OCI-LY7 (cell line): ENCODE measurements around the gene TFEB. TPM values are rescaled to one million over a fixed set of nuclear protein-coding genes. Genes with fewer than 3 reads are reported as not detected.

Experiments used
- BruUV-seq: library from RNA; stranded (reverse); fragments of 400-500 nt; replicated peaks from 2 replicates; lab custom pipeline; 2021; lab: Mats Ljungman, UMichigan
- CTCF ChIA-PET: fragments of 300-600 bp; sonication (Branson Sonifier 250); formaldehyde crosslinking; loops from one replicate; lab custom pipeline; 2022; ENCODE audit warnings: antibody characterized with exemption; ENCODE audit not compliant: unreplicated experiment; lab: Charles Lee
- POLR2A ChIA-PET: fragments of 300-600 bp; sonication (Branson Sonifier 250); formaldehyde crosslinking; loops from one replicate; lab custom pipeline; 2022; ENCODE audit warnings: antibody characterized with exemption; lab: Charles Lee
- DNase-seq: peaks from one replicate; pipeline ENCODE4 v3.0.0-alpha.2; 2015; ENCODE audit warnings: low spot score
- H2AFZ ChIP-seq: fragments of 200-600 bp; sonication (generic), shearing (Covaris generic); 2 replicates; pipeline ENCODE4 v1.6.1; 2014; ENCODE audit warnings: mild to moderate bottlenecking, antibody characterized with exemption, low read length, moderate library complexity
- H3K27ac ChIP-seq: fragments of 200-600 bp; sonication (generic); 2 replicates; pipeline ENCODE4 v1.5.1; 2014; ENCODE audit warnings: mixed run types, low read depth, mild to moderate bottlenecking, moderate library complexity, low read length, inconsistent platforms; ENCODE audit not compliant: poor library complexity, severe bottlenecking
- H3K36me3 ChIP-seq: fragments of 200-600 bp; sonication (generic); 2 replicates; pipeline ENCODE4 v1.6.1; 2014; ENCODE audit warnings: mild to moderate bottlenecking, antibody characterized with exemption, low read length, moderate library complexity, mixed read lengths; ENCODE audit not compliant: insufficient read depth
- H3K4me1 ChIP-seq: fragments of 200-600 bp; sonication (generic); 2 replicates; pipeline ENCODE4 v1.5.1; 2014; ENCODE audit warnings: mild to moderate bottlenecking, low read length; ENCODE audit not compliant: insufficient read depth, poor library complexity, severe bottlenecking
- H3K4me2 ChIP-seq: fragments of 200-600 bp; sonication (generic); 2 replicates; pipeline ENCODE4 v1.6.1; 2014; ENCODE audit warnings: mild to moderate bottlenecking, low read length
- H3K4me3 ChIP-seq: fragments of 200-600 bp; sonication (generic); 2 replicates; pipeline ENCODE4 v1.5.1; 2014; ENCODE audit warnings: mild to moderate bottlenecking, low read depth, low read length; ENCODE audit not compliant: poor library complexity, severe bottlenecking
- H3K79me2 ChIP-seq: fragments of 200-600 bp; sonication (generic); 2 replicates; pipeline ENCODE4 v1.6.1; 2016; ENCODE audit warnings: low read depth, mild to moderate bottlenecking, low read length, moderate library complexity, mixed read lengths; ENCODE audit not compliant: insufficient read depth
- H3K9me2 ChIP-seq: fragments of 200-600 bp; sonication (generic); 2 replicates; pipeline ENCODE4 v1.6.1; 2016; ENCODE audit warnings: mild to moderate bottlenecking, low read length, mixed read lengths; ENCODE audit not compliant: insufficient read depth
- H3K9me3 ChIP-seq: fragments of 200-600 bp; sonication (generic); 2 replicates; pipeline ENCODE4 v1.6.1; 2014; ENCODE audit warnings: mild to moderate bottlenecking, mixed run types, low read length, mixed read lengths
- H4K20me1 ChIP-seq: fragments of 200-600 bp; sonication (generic); 2 replicates; pipeline ENCODE4 v1.6.1; 2014; ENCODE audit warnings: mild to moderate bottlenecking, antibody characterized with exemption, low read length, moderate library complexity, mixed read lengths; ENCODE audit not compliant: insufficient read depth
- CTCF ChIP-seq: fragments of 200-600 bp; sonication (generic); conservative IDR thresholded peaks from 2 replicates; pipeline ENCODE4 v1.5.1; 2014; ENCODE audit warnings: mild to moderate bottlenecking, antibody characterized with exemption, low read length, moderate library complexity, mixed read lengths
- EZH2phosphoT487 ChIP-seq: fragments of 200-600 bp; sonication (generic); IDR thresholded peaks from 2 replicates; pipeline ENCODE4 v1.6.1; 2018; ENCODE audit warnings: low read depth, borderline replicate concordance, mild to moderate bottlenecking, mixed run types, antibody characterized with exemption, low read length, moderate library complexity, mixed read lengths
- intact Hi-C: fragments of 100-400 bp; cut with micrococcal nuclease; formaldehyde crosslinking; loops from one replicate; pipeline ENCODE4 v1.10.0; 2022; ENCODE audit not compliant: unreplicated experiment
- total RNA-seq, 2 experiments: library from RNA; depleted of rRNA in 1 of 2; stranded (reverse); fragments of >200 nt in 1 of 2; shearing (Covaris generic) in 1 of 2; gene quantifications; 2 replicates each; pipeline ENCODE4 v1.2.3, GENCODE V29; 2014 to 2022

TFEB gene
- total RNA-seq, 2 experiments from 2014 or later: 36.8 to 60.0 TPM

- H3K4me1 ChIP-seq: peaks cover 96% of the 10 kb centered on the region
- peak overlapping the region; percentile 58 for H3K4me2 ChIP-seq
- H4K20me1 ChIP-seq: no peaks in the 10 kb centered on the region; the same call in 1 of the 2 replicates
- TF ChIP-seq EZH2phosphoT487 (no peak), CTCF (no peak)
- ChIA-PET POLR2A (interaction anchor here (1.0 to 6.5 kb wide), 3 partner anchors 11 to 14 kb away, joined by 5 to 65 read pairs (median 19); no protein-coding TSS in a partner anchor), CTCF (interaction anchor here (1.0 to 2.2 kb wide), 2 partner anchors 8 to 11 kb away, joined by 3 to 9 read pairs; no protein-coding TSS in a partner anchor)
- no peak overlapping the region for H2AFZ ChIP-seq
- intact Hi-C loops: loop anchor here (10.0 kb wide), 1 partner anchor 1025 kb away; the partner anchor contains the start of gene TBCC
- peaks cover 3% of the 10 kb centered on the region; the same call in 1 of the 2 replicates for H3K36me3 ChIP-seq
- DNase-seq: no peak
- BruUV-seq: no TSS peak
- no peaks in the 10 kb centered on the region for H3K9me2 ChIP-seq
- no peaks in the 10 kb centered on the region for H3K9me3 ChIP-seq
- H3K27ac ChIP-seq: peak overlapping the region; percentile 32
- H3K4me3 ChIP-seq: peak overlapping the region; percentile 32
- peaks cover 90% of the 10 kb centered on the region for H3K79me2 ChIP-seq
Observed at GRCh38 chr6:41719436-41720261, 15.8 kb downstream of the TFEB start.

- no peak for DNase-seq
- Histone ChIP-seq H3K4me2 (peak overlapping the region; percentile 59; the same call in 1 of the 2 replicates), H3K9me3 (no peaks in the 10 kb centered on the region), H4K20me1 (no peaks in the 10 kb centered on the region; the same call in 1 of the 2 replicates), H3K27ac (no peak overlapping the region), H3K36me3 (peaks cover 9% of the 10 kb centered on the region; the same call in 1 of the 2 replicates), H3K4me3 (no peak overlapping the region), H3K9me2 (no peaks in the 10 kb centered on the region), H3K79me2 (peaks cover 82% of the 10 kb centered on the region), H2AFZ (no peak overlapping the region), H3K4me1 (peaks cover 96% of the 10 kb centered on the region)
- ChIA-PET POLR2A (interaction anchor here (3.8 to 6.5 kb wide), 2 partner anchors 13 to 15 kb away, joined by 19 to 65 read pairs; no protein-coding TSS in a partner anchor), CTCF (interaction anchor here (2.2 kb wide), 1 partner anchor 11 kb away, joined by 9 read pairs; no protein-coding TSS in a partner anchor)
- intact Hi-C loops: no loop called here
- TF ChIP-seq EZH2phosphoT487: no peak
- no peak for TF ChIP-seq CTCF
- BruUV-seq: no TSS peak
Observed at GRCh38 chr6:41718828-41719227, 16.6 kb downstream of the TFEB start.
